ENCODE results near the gene GORASP1.

The GORASP1 gene

GRCh38 chr3:39105687-39106063 is 1.8 kb downstream of the GORASP1 start:
- intact Hi-C loops (cut with DNase I): loop anchor here (2.0 to 10.0 kb wide), 5 partner anchors 37 to 277 kb away; partner anchors contain the start of genes SCN11A, SLC25A38 and WDR48
- no peak for DNase-seq

GRCh38 chr3:39104961-39105686 is 2.3 kb downstream of the GORASP1 start:
- intact Hi-C loops (cut with DNase I): loop anchor here (5.0 to 10.0 kb wide), 4 partner anchors 37 to 187 kb away; partner anchors contain the start of genes SCN11A and WDR48
- no peak for DNase-seq

- DNase-seq: no peak
- intact Hi-C loops (cut with DNase I): loop anchor here (10.0 kb wide), 1 partner anchor 81 kb away; no protein-coding TSS in a partner anchor
Measured at GRCh38 chr3:39103791-39104552, 3.5 kb downstream of the GORASP1 start.

GRCh38 chr3:39103324-39103693 is 4.1 kb downstream of the GORASP1 start:
- no peak for DNase-seq
- intact Hi-C loops (cut with DNase I): loop anchor here (10.0 kb wide), 1 partner anchor 81 kb away; no protein-coding TSS in a partner anchor

GRCh38 chr3:39102504-39103323 is 4.7 kb downstream of the GORASP1 start:
- intact Hi-C loops (cut with DNase I): loop anchor here (10.0 kb wide), 1 partner anchor 82 kb away; no protein-coding TSS in a partner anchor

GRCh38 chr3:39101022-39101689 is 6.3 kb downstream of the GORASP1 start:
- DNase-seq: peak in 1 of 10 donors; percentile 25

More at GRCh38 chr3:39102504-39103323, 4.7 kb downstream of the GORASP1 start:
- no peak for DNase-seq

GRCh38 chr3:39100500-39100886 is 6.9 kb downstream of the GORASP1 start:
- DNase-seq: no peak
- intact Hi-C loops (cut with DNase I): loop anchor here (10.0 kb wide), 1 partner anchor 84 kb away; no protein-coding TSS in a partner anchor

More at GRCh38 chr3:39101022-39101689, 6.3 kb downstream of the GORASP1 start:
- intact Hi-C loops (cut with DNase I): loop anchor here (10.0 kb wide), 1 partner anchor 84 kb away; no protein-coding TSS in a partner anchor

- intact Hi-C loops (cut with DNase I): loop anchor here (10.0 kb wide), 1 partner anchor 85 kb away; no protein-coding TSS in a partner anchor
- DNase-seq: no peak
Measured at GRCh38 chr3:39099738-39100499, 7.5 kb downstream of the GORASP1 start.

GRCh38 chr3:39099242-39099641 is 8.2 kb downstream of the GORASP1 start:
- no peak for DNase-seq
- intact Hi-C loops (cut with DNase I): no loop called here

GRCh38 chr3:39098473-39099000 is 8.9 kb downstream of the GORASP1 start:
- intact Hi-C loops (cut with DNase I): no loop called here

GRCh38 chr3:39097716-39098472 is 9.5 kb downstream of the GORASP1 start:
- intact Hi-C loops (cut with DNase I): no loop called here
- no peak for DNase-seq

More at GRCh38 chr3:39098473-39099000, 8.9 kb downstream of the GORASP1 start:
- no peak for DNase-seq

GRCh38 chr3:39096775-39097174 is 10.7 kb downstream of the GORASP1 start:
- intact Hi-C loops (cut with DNase I): no loop called here
- peak in 2 of 10 donors; percentile 30 to 82 for DNase-seq

- no peak for DNase-seq
- intact Hi-C loops (cut with DNase I): no loop called here
Measured at GRCh38 chr3:39095778-39096177, 11.6 kb downstream of the GORASP1 start.

GRCh38 chr3:39094851-39095677 is 12.4 kb downstream of the GORASP1 start:
- no peak for DNase-seq
- intact Hi-C loops (cut with DNase I): no loop called here

GRCh38 chr3:39090922-39091321 is 16.5 kb downstream of the GORASP1 start:
- DNase-seq: no peak
- intact Hi-C loops (cut with DNase I): no loop called here

GRCh38 chr3:39088889-39089288 is 18.5 kb downstream of the GORASP1 start:
- intact Hi-C loops (cut with DNase I): no loop called here

GRCh38 chr3:39088456-39088855 is 19.0 kb downstream of the GORASP1 start:
- no peak for DNase-seq
- intact Hi-C loops (cut with DNase I): no loop called here

More at GRCh38 chr3:39088889-39089288, 18.5 kb downstream of the GORASP1 start:
- no peak for DNase-seq

Measured in posterior cingulate gyrus (tissue), 11 donors.